HG03432 (cell line): ENCODE measurements around the gene LARP1B.
"Not testable (repeated sequence)": the region's sequence is repeated elsewhere in the genome, so short reads cannot be mapped to it uniquely, and the experiment has no call there.

ENCODE experiments used
- ATAC-seq: cut with Tn5 transposase; IDR thresholded peaks from one replicate; pipeline ENCODE4 v1.9.1; 2021; ENCODE audit warnings: mild to moderate bottlenecking, moderate library complexity; ENCODE audit not compliant: unreplicated experiment

Gene LARP1B

GRCh38 chr4:128220286-128221235 is 159.4 kb downstream of the LARP1B start:
- ATAC-seq, result peak; percentile 82

GRCh38 chr4:128221586-128221985 is 160.5 kb downstream of the LARP1B start:
- ATAC-seq, result no peak

- ATAC-seq, result no peak
Measured at GRCh38 chr4:128225148-128225547, 164.0 kb downstream of the LARP1B start.

GRCh38 chr4:128227991-128228571 is 167.0 kb downstream of the LARP1B start:
- no peak for ATAC-seq

GRCh38 chr4:128228845-128229795 is 168.0 kb downstream of the LARP1B start:
- ATAC-seq, result no peak

GRCh38 chr4:128232719-128233118 is 171.6 kb downstream of the LARP1B start:
- no peak for ATAC-seq

GRCh38 chr4:128234836-128235235 is 173.7 kb downstream of the LARP1B start:
- no peak for ATAC-seq

- no peak for ATAC-seq
Measured at GRCh38 chr4:128241019-128241418, 179.9 kb downstream of the LARP1B start.

GRCh38 chr4:128241425-128241913 is 180.4 kb downstream of the LARP1B start:
- no peak for ATAC-seq

GRCh38 chr4:128241981-128242380 is 180.9 kb downstream of the LARP1B start:
- no peak for ATAC-seq

GRCh38 chr4:128242601-128243000 is 181.5 kb downstream of the LARP1B start:
- ATAC-seq, result no peak

- no peak for ATAC-seq
Measured at GRCh38 chr4:128244379-128244778, 183.3 kb downstream of the LARP1B start.

GRCh38 chr4:128245391-128245790 is 184.3 kb downstream of the LARP1B start:
- ATAC-seq, result not testable (repeated sequence)

- no peak for ATAC-seq
Measured at GRCh38 chr4:128247906-128248305, 186.8 kb downstream of the LARP1B start.

GRCh38 chr4:128249787-128250668 is 188.9 kb downstream of the LARP1B start:
- ATAC-seq, result no peak

- no peak for ATAC-seq
Measured at GRCh38 chr4:128255906-128256305, 194.8 kb downstream of the LARP1B start.

GRCh38 chr4:128256539-128256938 is 195.4 kb downstream of the LARP1B start:
- ATAC-seq, result no peak

GRCh38 chr4:128258166-128258565 is 197.1 kb downstream of the LARP1B start:
- ATAC-seq, result not testable (repeated sequence)

GRCh38 chr4:128259889-128260288 is 198.8 kb downstream of the LARP1B start:
- ATAC-seq, result not testable (repeated sequence)
